NCI-H2029 (cell line): ENCODE measurements around the gene SFMBT2.

Experiments used
- DNase-seq: peaks from one replicate; lab custom pipeline; 2025; lab: John Stamatoyannopoulos, UW

Gene SFMBT2

GRCh38 chr10:7298495-7298894 lies 112.3 kb downstream of the SFMBT2 start:
- DNase-seq, result no peak

- no peak for DNase-seq
Measured at GRCh38 chr10:7297094-7297493, 113.7 kb downstream of the SFMBT2 start.

GRCh38 chr10:7296648-7297047 lies 114.2 kb downstream of the SFMBT2 start:
- DNase-seq, result no peak

GRCh38 chr10:7296076-7296475 lies 114.8 kb downstream of the SFMBT2 start:
- no peak for DNase-seq

GRCh38 chr10:7293378-7293920 lies 117.4 kb downstream of the SFMBT2 start:
- no peak for DNase-seq

- DNase-seq, result no peak
Measured at GRCh38 chr10:7291487-7292270, 119.2 kb downstream of the SFMBT2 start.

GRCh38 chr10:7288060-7288690 lies 122.7 kb downstream of the SFMBT2 start:
- DNase-seq, result no peak

GRCh38 chr10:7287377-7287776 lies 123.5 kb downstream of the SFMBT2 start:
- no peak for DNase-seq

GRCh38 chr10:7285522-7286322 lies 125.1 kb downstream of the SFMBT2 start:
- DNase-seq, result no peak

- DNase-seq, result no peak
Measured at GRCh38 chr10:7283246-7283645, 127.6 kb downstream of the SFMBT2 start.

GRCh38 chr10:7282457-7282856 lies 128.4 kb downstream of the SFMBT2 start:
- DNase-seq, result no peak

GRCh38 chr10:7281429-7281828 lies 129.4 kb downstream of the SFMBT2 start:
- DNase-seq, result no peak

GRCh38 chr10:7279303-7279702 lies 131.5 kb downstream of the SFMBT2 start:
- DNase-seq, result no peak

GRCh38 chr10:7277867-7278266 lies 133.0 kb downstream of the SFMBT2 start:
- DNase-seq, result no peak

- no peak for DNase-seq
Measured at GRCh38 chr10:7277432-7277831, 133.4 kb downstream of the SFMBT2 start.

GRCh38 chr10:7275761-7276440 lies 134.9 kb downstream of the SFMBT2 start:
- DNase-seq, result no peak

- DNase-seq, result no peak
Measured at GRCh38 chr10:7274293-7274692, 136.5 kb downstream of the SFMBT2 start.

- no peak for DNase-seq
Measured at GRCh38 chr10:7272008-7272407, 138.8 kb downstream of the SFMBT2 start.

- no peak for DNase-seq
Measured at GRCh38 chr10:7269988-7270387, 140.8 kb downstream of the SFMBT2 start.

- DNase-seq, result no peak
Measured at GRCh38 chr10:7267142-7267541, 143.7 kb downstream of the SFMBT2 start.

GRCh38 chr10:7265396-7266123 lies 145.3 kb downstream of the SFMBT2 start:
- DNase-seq, result no peak
